Mesodermal cell (in vitro differentiated cells): ENCODE measurements around the gene METTL22.

ENCODE experiments used
- H3K27ac ChIP-seq: 2 replicates; pipeline ENCODE4 v1.7.0; 2013; ENCODE audit warnings: mild to moderate bottlenecking, low read depth, low read length, moderate library complexity; ENCODE audit not compliant: severe bottlenecking
- H3K36me3 ChIP-seq: 2 replicates; pipeline ENCODE4 v1.7.1; 2013; ENCODE audit warnings: mild to moderate bottlenecking, low read length, moderate library complexity; ENCODE audit not compliant: control insufficient read depth, insufficient read depth
- H3K4me1 ChIP-seq: one replicate; pipeline ENCODE4 v1.7.1; 2013; ENCODE audit warnings: mild to moderate bottlenecking, low read length; ENCODE audit not compliant: insufficient read depth, control insufficient read depth, poor library complexity, severe bottlenecking
- H3K4me3 ChIP-seq: 2 replicates; pipeline ENCODE4 v1.7.0; 2013; ENCODE audit warnings: low read length, control low read depth, mild to moderate bottlenecking; ENCODE audit not compliant: insufficient read depth, poor library complexity, severe bottlenecking; ENCODE audit errors: extremely low read depth
- H3K9me3 ChIP-seq: 2 replicates; pipeline ENCODE4 v1.7.1; 2013; ENCODE audit warnings: mild to moderate bottlenecking, low read length, moderate library complexity; ENCODE audit not compliant: control insufficient read depth
- WGBS, 2 experiments: methylation state at CpG; one replicate each; pipeline ENCODE4 v1.1.5; 2013; ENCODE audit warnings: missing lambda C conversion rate in 2 of 2; ENCODE audit not compliant: insufficient coverage in 2 of 2; 5-methylcytosine and 5-hydroxymethylcytosine counted together

The METTL22 gene

GRCh38 chr16:8594149-8594666 is 27.3 kb upstream of the METTL22 start:
- 78 to 82% methylated on average over 5 to 7 of the region's 9 CpGs for WGBS, 2 experiments
- Histone ChIP-seq H3K36me3 (no peaks in the 10 kb centered on the region), H3K4me3 (no peak overlapping the region), H3K9me3 (peaks cover 4% of the 10 kb centered on the region), H3K4me1 (no peaks in the 10 kb centered on the region), H3K27ac (no peak overlapping the region)

DNA sequence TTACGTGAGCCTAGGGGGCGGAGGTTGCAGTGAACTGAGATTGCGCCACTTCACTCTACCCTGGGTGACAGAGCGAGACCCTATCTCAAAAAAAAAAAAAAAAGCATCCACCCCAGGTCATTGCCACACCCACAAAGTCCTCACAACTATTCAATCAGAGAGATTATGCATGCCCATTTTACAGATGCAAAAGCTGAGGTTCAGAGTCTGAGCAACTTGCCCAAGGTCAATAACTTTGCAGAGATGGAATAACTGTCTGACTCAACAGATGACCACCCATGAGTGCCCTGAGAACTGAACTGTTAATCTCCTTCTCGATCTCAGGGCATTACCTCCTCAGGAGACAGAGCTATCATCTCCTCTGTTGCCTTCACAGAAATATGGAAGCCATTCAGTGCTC is 25.7 kb upstream of the METTL22 start:
- WGBS, 2 experiments = 90 to 97% methylated on average over 5 of the region's 5 CpGs

GRCh38 chr16:8596581-8596980 is 24.9 kb upstream of the METTL22 start:
- peaks cover 4% of the 10 kb centered on the region for H3K9me3 ChIP-seq
- no peaks in the 10 kb centered on the region for H3K36me3 ChIP-seq
- H3K4me3 ChIP-seq = no peak overlapping the region
- H3K4me1 ChIP-seq = no peaks in the 10 kb centered on the region
- no peak overlapping the region for H3K27ac ChIP-seq
- 91% methylated on average over 1 of the region's 1 CpG for WGBS, 2 experiments

More for the DNA sequence above, 25.7 kb upstream of the METTL22 start:
- Histone ChIP-seq H3K4me1 (no peaks in the 10 kb centered on the region), H3K9me3 (peaks cover 4% of the 10 kb centered on the region), H3K36me3 (no peaks in the 10 kb centered on the region), H3K4me3 (no peak overlapping the region), H3K27ac (no peak overlapping the region)

DNA sequence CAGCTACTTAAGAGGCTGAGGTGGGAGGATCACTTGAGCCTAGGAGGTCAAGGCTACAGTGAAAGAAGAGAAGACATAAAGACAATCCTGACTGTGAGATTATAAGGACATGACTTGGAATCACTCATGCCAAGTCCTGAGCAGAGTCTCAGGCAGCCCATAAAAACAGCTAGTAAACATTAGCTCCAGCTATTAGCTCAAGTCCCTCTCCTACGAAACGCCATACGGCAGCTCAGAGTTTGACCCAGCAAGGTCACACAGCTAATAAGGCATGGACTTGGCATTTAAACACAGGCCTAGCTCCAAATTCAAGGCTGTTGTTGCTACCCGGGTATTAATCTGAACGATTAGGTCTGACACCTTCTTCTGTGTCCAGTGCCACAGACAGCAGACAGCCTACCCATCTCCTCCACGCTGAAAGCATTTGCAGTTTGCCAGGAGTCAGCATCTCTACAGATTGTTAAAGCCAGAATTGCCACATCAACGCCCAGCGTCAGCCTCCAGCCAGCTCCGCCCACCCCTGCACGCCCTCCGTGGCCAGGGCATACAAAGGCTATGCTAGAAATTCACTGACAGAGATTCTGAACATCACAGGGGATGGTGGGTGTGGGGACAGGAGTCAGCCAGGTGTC is 21.2 kb upstream of the METTL22 start:
- H3K4me3 ChIP-seq = no peak overlapping the region
- H3K36me3 ChIP-seq = no peaks in the 10 kb centered on the region
- no peaks in the 10 kb centered on the region for H3K4me1 ChIP-seq
- H3K27ac ChIP-seq = no peak overlapping the region
- WGBS, 2 experiments = 83 to 88% methylated on average over 11 of the region's 11 CpGs
- peaks cover 4% of the 10 kb centered on the region for H3K9me3 ChIP-seq

GRCh38 chr16:8605554-8605953 is 15.9 kb upstream of the METTL22 start:
- no peak overlapping the region for H3K4me3 ChIP-seq
- H3K4me1 ChIP-seq = no peaks in the 10 kb centered on the region
- no peaks in the 10 kb centered on the region for H3K36me3 ChIP-seq
- no peaks in the 10 kb centered on the region for H3K9me3 ChIP-seq
- no peak overlapping the region for H3K27ac ChIP-seq

- WGBS, 2 experiments = 77 to 82% methylated on average over 6 to 9 of the region's 9 CpGs
- H3K9me3 ChIP-seq = no peaks in the 10 kb centered on the region
- no peaks in the 10 kb centered on the region for H3K36me3 ChIP-seq
- H3K4me1 ChIP-seq = no peaks in the 10 kb centered on the region
- no peak overlapping the region for H3K4me3 ChIP-seq
- H3K27ac ChIP-seq = no peak overlapping the region
Observed at GRCh38 chr16:8607214-8607613, 14.3 kb upstream of the METTL22 start.

DNA sequence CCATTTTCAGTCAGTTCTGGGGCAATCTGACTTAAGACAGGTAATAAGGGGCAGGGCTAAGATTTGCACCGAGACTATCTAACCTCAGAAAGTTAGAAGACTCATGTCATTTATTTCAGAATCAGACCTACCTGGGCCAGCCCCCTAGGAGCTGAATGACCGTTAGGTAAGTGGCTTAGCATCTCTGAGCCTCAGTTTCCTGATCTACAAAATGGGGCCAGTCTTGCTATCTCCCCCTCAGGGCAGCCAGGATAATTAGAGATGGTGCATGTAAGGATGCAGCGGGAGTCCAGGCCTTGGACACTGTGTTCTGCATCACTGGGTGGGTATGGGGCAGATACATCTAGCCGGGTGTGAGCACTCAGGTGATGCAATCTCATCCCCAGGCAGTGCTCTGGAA is 10.4 kb upstream of the METTL22 start:
- Histone ChIP-seq H3K9me3 (no peaks in the 10 kb centered on the region), H3K4me1 (no peaks in the 10 kb centered on the region), H3K36me3 (no peaks in the 10 kb centered on the region), H3K27ac (no peak overlapping the region), H3K4me3 (no peak overlapping the region)
- WGBS, 2 experiments = 81 to 83% methylated on average over 4 of the region's 4 CpGs

DNA sequence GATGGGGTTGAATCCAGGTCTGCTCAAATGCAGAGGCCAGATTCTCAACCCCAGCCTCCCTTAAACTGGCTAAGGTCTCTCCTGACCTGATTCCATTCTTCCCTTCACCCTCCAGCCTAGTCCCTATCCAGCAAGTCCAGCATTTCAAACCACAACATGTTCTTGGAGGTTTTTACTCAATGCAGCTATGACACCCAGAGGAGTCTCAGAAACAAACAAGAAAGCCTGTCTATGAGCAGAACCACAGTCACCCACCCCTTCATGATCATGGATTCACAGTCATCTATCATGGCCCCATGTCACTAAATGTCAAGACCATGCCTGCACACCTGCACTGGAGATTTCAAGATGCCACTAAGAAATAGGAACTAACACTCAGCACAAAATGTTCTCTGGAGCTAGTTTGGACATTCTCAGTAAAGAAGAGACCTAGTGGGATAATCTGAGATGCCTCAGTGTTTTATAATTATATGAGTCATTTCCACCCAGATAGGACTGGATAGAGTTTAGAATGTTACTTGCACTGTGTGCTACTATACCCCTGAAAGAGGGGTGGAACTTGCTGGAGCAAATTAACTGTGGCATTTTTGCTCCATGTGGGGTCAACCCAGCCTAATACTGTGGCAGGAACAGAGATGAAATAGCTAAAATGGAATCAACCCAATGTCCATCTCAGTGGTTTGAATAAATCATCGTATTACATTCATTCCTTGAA is 9.5 kb upstream of the METTL22 start:
- Histone ChIP-seq H3K4me3 (no peak overlapping the region), H3K27ac (no peak overlapping the region), H3K9me3 (no peaks in the 10 kb centered on the region), H3K4me1 (no peaks in the 10 kb centered on the region), H3K36me3 (no peaks in the 10 kb centered on the region)
- no CpG with 5 or more reads among the region's 1 CpG for WGBS, 2 experiments

GRCh38 chr16:8614435-8615029 is 7.0 kb upstream of the METTL22 start:
- WGBS, 2 experiments = 71 to 78% methylated on average over 6 of the region's 9 CpGs
- H3K4me3 ChIP-seq = no peak overlapping the region
- no peaks in the 10 kb centered on the region for H3K36me3 ChIP-seq
- no peaks in the 10 kb centered on the region for H3K4me1 ChIP-seq
- H3K9me3 ChIP-seq = no peaks in the 10 kb centered on the region
- H3K27ac ChIP-seq = no peak overlapping the region

GRCh38 chr16:8619671-8620370 is 1.7 kb upstream of the METTL22 start:
- Histone ChIP-seq H3K9me3 (no peaks in the 10 kb centered on the region), H3K4me3 (no peak overlapping the region), H3K36me3 (peaks cover 17% of the 10 kb centered on the region), H3K4me1 (peaks cover 11% of the 10 kb centered on the region), H3K27ac (no peak overlapping the region)
- WGBS, 2 experiments = 89% methylated on average over 1 of the region's 5 CpGs; no CpG with 5 or more reads in 1 of the 2 experiments
